GM18870 (cell line): Measurements from ENCODE around the gene IQCE.

Source experiments
- ATAC-seq: cut with Tn5 transposase; IDR thresholded peaks from one replicate; pipeline ENCODE4 v1.9.1; 2021; ENCODE audit warnings: moderate library complexity; ENCODE audit not compliant: unreplicated experiment

IQCE gene

DNA sequence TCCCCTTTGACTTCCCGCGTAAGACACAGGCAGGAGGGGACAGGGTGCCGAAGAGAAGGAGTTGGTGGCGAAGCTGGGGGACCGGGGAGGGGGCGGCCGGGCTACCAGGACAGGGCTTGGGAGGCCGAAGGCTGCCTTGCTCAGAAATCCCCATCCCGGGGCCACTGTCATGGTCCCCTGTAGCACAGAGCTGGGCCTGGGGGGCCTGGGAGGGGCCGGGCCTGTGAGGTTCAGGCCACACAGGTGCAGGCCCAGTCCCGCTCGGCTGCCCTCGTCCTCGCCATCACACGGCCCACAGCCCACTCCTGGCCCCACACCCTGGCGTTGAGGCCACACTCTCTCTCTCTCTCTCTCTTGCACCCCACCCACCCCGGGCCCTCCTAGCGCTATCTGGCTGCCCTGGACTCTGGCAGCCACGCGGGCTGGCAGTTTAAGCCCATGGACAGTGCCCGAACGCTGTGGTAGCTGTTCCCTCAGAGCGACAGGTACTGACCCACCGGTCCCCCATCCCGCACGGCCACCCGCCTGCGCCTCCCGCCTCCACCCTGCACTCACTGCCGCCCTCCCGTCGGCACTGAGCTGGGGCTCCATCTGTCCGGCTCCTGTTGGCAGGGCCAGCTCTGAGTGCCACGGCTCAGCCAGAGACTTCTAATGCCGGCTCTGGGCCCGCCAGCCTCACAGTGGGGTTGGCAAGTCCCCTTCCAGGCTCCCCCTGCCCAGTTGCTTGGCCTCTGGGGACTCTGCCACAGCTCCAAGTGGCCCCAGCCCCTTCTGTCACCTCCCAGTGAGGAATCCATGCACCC is 101.0 kb downstream of the IQCE start:
- ATAC-seq: no peak

DNA sequence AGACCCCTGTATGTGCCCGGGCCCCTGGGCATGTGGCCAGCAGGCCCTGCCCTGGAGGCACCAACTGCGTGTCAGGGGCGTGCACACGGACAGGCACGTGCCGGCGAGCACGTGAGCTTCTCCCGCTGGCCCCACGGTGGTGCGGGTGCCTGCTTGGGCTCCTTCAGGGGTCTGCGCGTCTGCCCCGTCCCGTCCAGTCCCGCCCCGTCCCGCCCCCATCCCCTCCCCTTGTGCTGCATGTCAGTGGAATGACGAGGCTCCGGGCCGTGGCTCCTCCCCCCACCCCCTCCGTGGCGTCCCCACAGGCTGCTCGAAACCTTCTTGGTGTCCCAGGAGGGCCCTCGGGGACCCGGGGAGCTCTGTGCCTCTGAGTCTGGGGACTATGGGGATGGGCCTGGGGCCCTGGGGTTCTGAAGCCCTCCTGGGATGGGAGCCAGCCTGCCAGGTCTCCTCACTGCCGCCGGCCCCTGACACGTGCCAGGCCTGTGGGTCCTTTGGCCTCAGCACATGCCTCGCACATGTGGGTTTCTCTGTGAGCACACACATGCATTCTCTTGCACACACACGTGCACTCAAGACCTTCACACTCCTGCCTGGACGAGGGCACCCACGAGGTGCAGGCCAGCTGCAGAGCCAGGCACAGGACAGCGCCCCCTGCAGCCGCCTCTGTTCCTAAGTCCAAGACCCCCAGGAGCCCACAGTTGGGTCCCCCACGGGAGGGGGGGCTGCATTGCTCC is 101.7 kb downstream of the IQCE start:
- no peak for ATAC-seq

DNA sequence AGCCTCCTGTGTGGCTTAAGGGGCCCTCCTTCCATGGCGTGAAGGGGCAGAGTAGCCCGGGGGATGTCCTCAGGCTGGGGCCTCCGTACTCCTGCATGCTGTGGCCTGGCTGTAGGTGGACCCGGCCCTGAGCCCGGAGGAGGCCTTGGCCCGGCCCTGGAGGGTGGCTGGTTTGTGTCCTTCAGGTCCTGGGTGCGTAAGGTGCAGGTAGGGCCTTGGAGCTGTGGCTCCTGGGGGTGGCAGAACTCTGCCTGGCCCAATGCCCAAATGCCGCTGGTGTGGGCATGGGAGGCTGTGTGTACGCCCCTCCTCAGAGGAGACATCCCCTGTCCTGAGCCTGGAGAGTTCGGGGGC is 102.3 kb downstream of the IQCE start:
- no peak for ATAC-seq

DNA sequence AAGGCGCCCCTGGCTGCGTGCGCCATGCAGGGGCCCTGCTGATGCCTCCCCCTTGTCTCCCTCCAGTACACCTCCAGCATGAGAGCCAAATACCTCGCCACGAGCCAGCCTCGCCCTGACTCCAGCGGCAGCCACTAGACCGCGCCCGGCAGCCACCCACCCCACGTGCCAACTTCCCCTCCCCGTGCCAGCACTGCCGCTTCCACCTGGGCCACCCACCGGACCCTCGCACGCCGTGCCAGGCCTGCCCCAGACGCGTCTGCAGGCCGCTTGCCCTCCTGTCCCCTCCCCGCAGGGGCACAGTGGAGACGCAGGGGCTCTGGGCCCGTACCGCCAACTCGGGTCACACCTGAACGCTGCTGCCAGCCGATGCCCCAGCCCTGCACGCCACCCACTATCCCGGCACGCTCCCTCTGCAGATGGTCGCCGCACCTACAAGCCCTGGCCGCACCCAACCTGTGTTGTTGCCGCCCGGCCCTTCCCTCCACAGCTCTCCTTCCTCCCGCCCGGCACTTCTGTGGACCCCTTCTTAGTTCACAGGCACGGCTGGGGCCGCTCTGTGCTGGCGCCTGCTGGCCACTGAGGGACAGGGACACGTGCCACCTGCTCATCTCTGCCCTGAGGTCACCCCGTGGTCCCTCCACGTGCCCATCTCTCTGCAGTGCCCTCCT is 103.0 kb downstream of the IQCE start:
- no peak for ATAC-seq

DNA sequence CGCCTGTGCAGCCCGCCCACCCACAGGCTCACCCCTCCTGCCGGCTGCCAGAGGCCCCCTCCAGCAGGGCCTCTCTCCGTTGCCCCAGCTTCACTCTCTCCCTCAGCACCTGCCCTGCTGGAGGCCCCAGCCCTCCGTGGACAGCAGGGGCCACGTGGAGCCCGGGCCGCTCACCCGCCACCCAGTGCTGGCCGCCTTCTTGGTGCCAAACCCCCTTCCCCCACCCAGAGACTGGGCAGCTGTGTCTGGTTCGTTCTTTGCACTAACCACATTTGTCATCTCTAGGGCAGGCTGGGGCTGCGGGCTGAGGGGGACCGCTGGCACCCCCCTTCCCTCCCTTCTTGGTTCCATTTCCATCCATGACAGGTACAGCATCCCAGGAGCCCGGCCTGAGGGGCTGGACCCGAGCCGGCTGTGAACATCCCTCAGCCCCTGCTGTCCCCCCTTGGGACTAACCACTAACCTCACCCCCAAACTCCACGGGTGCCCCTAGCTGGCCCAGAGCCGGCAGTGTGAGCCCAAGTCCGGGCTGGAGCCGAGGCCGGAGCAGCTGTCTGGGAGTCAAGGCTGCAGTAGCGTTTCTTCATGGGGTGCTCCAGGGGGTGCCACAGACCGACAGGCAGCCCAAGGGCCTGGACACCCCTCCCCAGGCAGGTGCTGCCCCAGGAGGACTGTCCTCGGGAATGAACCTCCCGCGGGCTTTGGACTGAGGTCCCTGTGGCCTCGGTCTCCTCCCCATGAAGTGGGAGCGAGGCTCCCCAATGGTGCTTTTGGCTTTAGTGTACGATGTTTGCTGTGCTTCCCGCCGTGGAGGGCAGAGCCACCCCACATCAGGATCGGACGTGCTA is 103.7 kb downstream of the IQCE start:
- ATAC-seq: no peak

DNA sequence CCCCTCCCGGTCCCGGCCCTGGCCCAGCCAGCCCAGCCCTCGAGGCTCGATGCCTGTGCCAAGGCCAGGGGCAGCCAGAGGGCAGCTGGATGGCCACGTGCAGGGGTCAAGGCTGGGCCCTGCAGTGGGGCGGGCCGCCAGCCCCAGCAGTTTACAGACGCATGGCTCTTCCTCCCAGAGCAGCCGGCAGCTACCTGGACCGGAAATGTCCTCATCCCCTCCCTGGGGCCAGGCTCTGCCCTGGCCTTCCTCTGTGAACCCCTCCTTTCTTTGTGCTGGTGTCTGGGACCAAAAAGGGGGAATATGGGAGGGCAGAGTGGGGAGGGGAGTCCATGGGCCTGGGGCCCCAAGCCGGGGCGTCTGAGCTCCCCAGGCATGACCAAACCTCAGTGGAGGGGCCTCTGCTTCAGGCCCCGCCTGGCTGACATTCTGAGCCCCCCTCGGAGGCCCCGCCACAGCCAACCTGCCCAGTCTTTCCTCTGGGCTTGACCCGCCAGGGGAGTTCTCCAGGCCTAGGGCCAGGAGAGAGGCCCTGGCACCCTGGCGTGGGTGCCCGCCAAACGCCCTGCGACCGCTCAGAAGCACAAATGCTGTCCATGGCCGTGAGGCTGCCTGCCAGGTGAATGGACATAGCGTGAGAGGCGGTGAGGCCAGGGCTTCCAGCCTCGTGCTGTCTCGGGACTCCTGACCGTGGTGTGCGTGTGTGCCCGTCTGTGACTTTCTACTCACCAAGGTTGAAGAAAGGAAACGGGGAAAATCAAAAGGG is 104.5 kb downstream of the IQCE start:
- no peak for ATAC-seq

DNA sequence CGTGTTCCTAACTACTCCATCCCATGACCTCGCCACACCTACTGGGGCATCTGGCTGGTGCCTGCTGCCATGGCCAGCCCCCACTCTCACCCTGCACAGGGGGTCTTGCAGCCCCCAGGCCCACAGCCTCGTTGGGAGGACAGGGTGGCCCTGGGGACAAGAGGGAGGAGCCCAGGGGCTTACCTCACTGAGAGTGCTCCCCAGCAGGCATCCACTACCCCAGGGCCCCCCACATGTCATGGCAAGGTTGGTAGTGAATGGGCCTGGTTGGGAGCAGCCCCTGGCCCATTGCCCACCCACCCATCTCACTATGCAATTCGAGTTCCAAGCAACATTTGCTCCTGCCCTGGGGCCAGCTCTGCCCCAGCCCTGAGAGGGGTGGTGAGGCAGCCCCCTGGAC is 105.2 kb downstream of the IQCE start:
- no peak for ATAC-seq
